Measurements from ENCODE around the gene DLEC1.

DNA sequence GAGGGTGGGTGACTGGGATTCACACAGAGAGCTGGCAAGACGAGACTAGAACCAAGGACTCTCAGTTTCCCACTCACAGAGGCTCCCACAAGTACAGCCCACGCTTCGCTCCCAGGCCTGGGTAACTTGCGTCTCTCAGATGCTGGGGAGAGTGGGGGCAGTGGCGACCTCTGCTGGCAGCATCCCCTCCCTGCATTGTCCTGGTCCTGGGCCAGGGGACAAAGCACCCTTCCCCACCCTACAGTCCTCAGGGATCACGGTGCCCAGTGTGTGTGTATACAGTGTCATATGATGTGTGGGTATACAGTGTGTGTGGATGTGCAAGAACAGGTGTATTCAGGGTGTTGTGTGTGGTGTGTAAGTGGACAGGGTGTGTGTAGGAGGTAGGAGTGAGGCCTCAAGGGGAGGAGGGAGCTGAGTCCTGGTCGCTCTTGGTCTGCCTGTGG, 35.6 kb upstream of the DLEC1 start:
- TF ChIP-seq, protein P1, sequence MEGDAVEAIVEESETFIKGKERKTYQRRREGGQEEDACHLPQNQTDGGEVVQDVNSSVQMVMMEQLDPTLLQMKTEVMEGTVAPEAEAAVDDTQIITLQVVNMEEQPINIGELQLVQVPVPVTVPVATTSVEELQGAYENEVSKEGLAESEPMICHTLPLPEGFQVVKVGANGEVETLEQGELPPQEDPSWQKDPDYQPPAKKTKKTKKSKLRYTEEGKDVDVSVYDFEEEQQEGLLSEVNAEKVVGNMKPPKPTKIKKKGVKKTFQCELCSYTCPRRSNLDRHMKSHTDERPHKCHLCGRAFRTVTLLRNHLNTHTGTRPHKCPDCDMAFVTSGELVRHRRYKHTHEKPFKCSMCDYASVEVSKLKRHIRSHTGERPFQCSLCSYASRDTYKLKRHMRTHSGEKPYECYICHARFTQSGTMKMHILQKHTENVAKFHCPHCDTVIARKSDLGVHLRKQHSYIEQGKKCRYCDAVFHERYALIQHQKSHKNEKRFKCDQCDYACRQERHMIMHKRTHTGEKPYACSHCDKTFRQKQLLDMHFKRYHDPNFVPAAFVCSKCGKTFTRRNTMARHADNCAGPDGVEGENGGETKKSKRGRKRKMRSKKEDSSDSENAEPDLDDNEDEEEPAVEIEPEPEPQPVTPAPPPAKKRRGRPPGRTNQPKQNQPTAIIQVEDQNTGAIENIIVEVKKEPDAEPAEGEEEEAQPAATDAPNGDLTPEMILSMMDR (IDR thresholded peaks at IDR 0.05; ENCODE audit: low read depth, low read length), result peak; percentile 93
- TF ChIP-seq EZH2phosphoT487 (IDR thresholded peaks at IDR 0.05; ENCODE audit: low read depth), result no peak
